GM18867 (cell line): ENCODE data around the gene CHRNA1.

Source experiments
- ATAC-seq: cut with Tn5 transposase; IDR thresholded peaks from one replicate; pipeline ENCODE4 v1.9.1; 2021; ENCODE audit warnings: mild to moderate bottlenecking, moderate library complexity; ENCODE audit not compliant: unreplicated experiment

The CHRNA1 gene

GRCh38 chr2:174761837-174762236 lies 2.4 kb downstream of the CHRNA1 start:
- ATAC-seq, result no peak

- no peak for ATAC-seq
These were observed 3.3 kb downstream of the CHRNA1 start for GRCh38 chr2:174760845-174761473.

DNA sequence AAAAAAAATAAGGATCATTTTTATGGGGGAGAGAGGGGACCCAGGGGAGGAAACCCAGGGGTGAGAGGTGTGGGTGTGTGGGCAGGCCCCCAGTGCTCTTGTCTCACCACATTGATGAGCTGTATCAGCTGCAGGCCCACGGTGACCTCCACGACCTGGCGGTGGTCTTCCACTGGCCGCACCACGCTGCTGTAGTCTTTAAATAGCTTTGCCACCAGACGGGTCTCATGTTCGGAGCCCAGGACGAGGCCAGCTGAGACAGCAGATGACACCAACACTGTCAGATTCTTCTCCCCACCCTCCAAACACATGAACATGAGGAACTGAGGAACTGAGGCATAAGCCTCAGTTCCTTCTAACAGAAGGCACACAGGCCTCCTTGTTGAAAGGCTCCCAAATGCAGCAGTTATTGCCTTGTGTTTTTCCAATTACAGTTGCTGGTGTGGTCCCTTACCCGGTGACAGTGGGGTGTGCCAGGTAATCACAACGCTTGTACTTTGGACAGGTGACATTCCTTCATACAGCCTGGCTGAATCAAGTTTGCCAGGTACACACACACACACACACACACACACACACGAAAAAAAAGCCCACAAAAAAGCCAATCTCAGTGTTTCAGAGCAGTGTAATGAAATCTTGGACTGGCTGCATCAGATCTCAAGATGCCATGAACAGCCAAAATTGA lies 4.7 kb downstream of the CHRNA1 start:
- no peak for ATAC-seq

DNA sequence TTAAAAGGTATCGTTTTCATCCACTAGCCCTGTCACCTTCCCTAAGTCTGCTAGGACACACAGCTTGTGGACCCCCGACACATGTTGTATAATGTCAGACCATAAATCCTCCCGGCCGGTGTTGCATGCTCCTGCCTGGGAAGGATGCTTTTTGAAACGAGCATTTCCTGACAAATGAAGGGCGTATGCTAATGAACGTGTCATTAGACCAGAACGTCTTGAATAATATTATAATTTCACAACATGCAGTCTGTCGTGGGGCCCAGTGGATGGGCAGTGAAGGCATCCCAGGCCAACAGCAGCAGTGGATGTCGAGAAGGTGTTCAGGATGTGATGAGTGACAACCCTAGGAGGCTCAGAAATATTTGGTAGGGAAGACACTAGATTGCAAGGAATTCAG lies 7.5 kb downstream of the CHRNA1 start:
- ATAC-seq, result no peak

DNA sequence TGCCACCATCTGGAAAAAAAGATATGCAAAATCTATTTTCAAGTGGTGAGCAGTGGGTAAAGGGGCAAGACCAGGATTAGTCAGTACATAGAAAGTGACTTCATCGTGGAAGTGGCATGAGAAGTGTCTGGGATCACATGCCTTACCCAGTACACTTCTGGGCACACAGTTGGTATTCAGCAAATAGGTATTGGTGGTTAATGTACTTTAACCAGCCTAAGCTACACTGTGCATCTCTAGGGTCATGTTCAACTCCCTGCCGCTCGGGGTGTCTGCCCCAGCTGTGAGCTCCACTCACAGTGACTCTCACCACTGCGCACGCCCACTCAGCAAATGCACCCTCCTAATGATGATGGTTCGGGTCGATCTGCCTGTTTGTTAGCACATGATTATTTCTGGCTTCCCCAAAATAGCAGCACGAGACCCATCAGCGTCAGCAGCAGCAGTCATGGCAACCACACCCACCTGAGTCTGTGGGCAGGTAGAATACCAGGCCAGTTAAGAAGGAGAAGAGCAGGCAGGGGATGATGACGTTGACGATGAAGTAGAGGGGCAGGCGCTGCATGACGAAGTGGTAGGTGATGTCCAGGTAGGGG lies 11.1 kb downstream of the CHRNA1 start:
- ATAC-seq, result peak; percentile 36

DNA sequence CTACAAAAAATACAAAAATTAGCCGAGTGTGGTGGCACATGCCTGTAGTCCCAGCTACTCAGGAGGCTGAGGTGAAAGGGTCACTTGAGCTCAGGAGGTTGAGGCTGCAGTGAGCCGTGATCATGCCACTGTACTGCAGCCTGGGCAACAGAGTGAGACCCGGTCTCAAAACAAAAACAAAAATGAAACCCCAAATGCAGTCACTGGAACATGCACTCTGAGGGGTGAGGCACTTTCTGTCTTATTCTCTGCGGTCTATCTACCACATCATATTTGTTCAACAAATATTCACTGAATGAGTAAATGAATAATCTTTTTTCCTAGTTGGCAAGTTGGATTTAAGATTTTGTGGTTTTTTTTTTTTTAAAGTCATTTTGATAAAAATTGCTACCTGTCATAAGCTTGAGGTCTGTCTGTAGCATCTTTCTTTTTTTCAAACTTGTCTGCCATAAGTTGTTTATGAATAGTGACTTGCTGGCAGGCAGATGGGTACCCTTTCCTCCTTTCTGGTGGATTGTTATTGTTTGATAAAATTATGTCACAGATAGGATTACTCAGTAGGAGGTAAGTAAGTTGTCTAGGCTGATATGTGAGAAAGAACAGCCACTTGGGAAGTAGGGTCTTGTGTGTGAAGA lies 11.8 kb downstream of the CHRNA1 start:
- ATAC-seq, result peak; percentile 83

DNA sequence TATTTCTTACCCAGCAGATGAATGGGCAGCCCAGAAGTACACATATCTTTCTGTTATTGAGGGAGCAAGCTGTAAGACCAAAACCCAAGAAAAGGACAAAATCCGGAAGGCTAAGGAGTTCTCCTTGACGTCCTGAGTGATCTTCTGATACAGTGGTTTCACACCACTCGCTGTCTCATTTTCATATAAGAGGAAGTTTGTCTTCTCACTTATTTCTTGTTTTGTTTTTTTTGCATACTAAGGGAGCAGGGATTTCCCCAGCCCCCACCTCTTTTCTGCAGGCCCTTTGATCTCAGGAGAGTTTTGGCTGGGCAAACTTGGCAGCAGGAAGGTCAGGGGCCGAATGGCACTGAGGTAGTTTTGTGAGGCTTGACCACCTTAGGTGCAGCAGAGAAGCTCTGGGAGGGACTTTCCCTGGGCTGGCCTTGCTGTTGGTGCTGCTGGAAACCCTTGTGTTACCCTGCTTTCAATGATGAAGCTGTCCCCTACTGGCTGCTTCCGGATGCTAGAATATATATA lies 13.3 kb downstream of the CHRNA1 start:
- ATAC-seq, result peak; percentile 41

DNA sequence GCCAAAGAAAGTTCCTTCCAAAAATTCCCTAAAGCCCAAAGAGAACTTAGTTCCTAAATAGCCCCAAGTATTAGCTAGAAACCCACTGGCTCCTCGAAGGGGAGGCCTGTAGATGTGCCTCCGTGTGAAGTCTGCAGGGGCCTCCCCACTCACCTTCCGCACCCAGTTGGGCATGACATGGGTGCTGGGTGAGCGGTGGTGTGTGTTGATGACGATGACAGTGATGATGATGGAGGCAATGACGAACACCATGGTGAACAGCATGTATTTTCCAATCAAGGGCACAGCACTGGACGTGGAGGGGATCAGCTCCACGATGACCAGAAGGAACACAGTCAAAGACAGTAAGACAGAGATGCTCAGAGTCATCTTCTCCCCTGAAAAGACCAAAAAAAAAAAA lies 14.5 kb downstream of the CHRNA1 start:
- ATAC-seq, result no peak

- ATAC-seq, result peak; percentile 32
These were observed 15.3 kb downstream of the CHRNA1 start for GRCh38 chr2:174748948-174749347.

- ATAC-seq, result no peak
These were observed 19.1 kb downstream of the CHRNA1 start for GRCh38 chr2:174745142-174745541.

GRCh38 chr2:174744111-174744510 lies 20.2 kb downstream of the CHRNA1 start:
- no peak for ATAC-seq

- ATAC-seq, result no peak
These were observed 23.6 kb downstream of the CHRNA1 start for GRCh38 chr2:174740721-174741120.

- no peak for ATAC-seq
These were observed 25.4 kb downstream of the CHRNA1 start for GRCh38 chr2:174738841-174739240.

- ATAC-seq, result no peak
These were observed 32.7 kb downstream of the CHRNA1 start for GRCh38 chr2:174731546-174731945.

DNA sequence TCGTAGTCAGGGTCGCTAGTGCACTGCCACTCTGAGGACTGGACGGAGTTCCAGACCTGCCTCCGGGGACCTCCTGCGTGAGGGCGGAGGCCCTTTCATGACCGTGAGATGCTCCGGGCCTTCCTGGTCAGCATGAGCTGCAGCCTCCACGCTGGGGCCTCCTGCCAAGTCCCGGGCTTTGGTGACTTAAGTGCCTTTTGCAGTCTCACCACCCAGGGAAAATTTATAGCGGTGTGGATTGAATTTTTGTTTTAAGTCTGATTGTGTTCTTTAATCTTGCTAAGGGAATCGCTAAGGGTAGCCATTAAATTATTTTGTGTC lies 33.6 kb downstream of the CHRNA1 start:
- ATAC-seq, result no peak

DNA sequence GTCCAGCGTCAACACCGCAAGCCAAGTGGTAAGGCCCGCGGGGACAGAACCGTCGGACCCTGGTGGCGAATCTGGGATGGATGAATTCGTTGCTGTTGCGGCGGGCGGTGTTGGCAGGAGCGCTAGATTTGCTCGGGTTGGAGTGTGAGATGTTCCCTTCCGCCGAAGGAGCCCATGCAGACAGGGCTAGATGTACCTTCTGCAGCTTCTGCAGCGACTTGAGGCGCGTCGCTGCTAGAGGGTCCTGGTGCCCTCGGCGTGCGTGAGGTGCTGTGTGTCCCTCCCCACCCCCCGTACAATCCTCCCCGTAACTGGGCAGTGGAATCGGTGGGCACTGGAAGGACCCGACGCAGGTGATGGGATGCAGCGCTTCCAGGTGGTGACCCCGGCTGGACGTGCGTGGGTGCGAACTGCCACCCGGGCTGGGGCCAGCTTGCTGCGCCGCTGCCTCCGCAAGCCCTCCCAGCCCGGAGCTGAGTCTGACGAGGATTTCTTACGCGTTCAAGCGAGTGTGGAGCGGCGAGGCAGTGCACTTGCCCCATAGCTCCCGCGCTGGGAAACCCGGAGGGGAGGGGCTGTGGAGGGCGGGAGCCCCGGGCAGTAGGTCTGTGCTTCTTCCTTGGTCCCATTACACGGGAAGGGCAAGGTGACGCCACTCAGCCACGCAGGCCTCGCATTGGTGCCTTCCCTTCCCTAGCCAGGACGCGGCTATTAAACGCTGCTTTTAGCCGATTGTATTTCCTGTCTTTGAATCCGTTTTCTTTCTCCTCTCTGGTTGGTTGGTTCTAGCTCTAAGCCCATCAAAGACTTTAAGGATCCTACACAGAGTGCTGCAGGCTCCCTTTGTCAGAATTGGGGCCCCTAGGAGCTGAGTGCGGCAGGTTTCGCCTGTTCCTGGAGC lies 34.2 kb downstream of the CHRNA1 start:
- ATAC-seq, result no peak

GRCh38 chr2:174728096-174728495 lies 36.2 kb downstream of the CHRNA1 start:
- no peak for ATAC-seq

- ATAC-seq, result no peak
These were observed 38.1 kb downstream of the CHRNA1 start for GRCh38 chr2:174726212-174726611.

DNA sequence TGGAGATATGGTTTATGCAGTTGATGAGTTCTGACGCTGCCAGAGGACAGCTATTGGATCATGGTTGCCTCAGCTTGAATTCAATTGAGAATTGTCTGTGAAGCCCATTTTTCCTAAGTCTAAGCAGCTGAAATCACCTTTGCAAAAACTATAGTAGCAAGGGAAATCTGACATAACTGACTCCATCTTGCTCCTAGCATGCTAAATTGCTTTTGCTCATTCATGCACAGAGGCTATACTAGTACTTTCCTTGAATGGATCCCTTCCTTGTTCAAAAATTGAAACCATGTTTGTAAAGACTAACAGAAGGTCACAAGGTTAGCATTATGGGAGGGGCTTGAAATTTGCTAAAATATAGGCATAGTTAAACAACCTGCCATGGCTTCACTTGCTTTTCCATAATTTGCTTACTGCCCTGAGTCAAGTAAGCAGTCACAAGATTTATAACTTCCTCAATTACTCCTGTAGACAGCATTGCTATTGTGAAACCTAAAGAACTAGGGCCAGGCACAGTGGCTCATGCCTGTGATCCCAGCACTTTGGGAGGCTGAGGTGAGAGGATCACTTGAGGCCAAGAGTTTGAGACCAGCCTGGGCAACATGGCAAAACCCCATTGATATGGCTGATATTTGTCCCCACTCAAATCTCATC lies 41.2 kb downstream of the CHRNA1 start:
- ATAC-seq, result no peak

GRCh38 chr2:174719016-174719415 lies 45.3 kb downstream of the CHRNA1 start:
- no peak for ATAC-seq
